Esophagus squamous epithelium (tissue), 5 donors: ENCODE data around the gene TM2D3. TPM values are rescaled to one million over a fixed set of nuclear protein-coding genes. Genes with fewer than 3 reads are reported as not detected.
A peak's percentile ranks its signal among the peaks of the same experiment; 100 is the strongest.

ENCODE experiments used
- DNase-seq: peaks from one replicate; lab custom pipeline; 2025; lab: John Stamatoyannopoulos, UW
- H3K27ac ChIP-seq, 4 donors: fragments of 200-600 bp; sonication (generic); one replicate each; pipeline ENCODE4 v1.5.1; 2016 to 2019; ENCODE audit warnings: mild to moderate bottlenecking in 1 of 4
- H3K27me3 ChIP-seq, 4 donors: fragments of 200-600 bp; sonication (generic); 1 replicate in 3 of 4; 2 replicates in 1 of 4; pipeline versions ENCODE4 v1.5.1 to v1.6.0; 2017 to 2021; ENCODE audit warnings: antibody characterized with exemption in 1 of 4
- H3K36me3 ChIP-seq, 3 donors: fragments of 200-600 bp; sonication (generic); one replicate each; pipeline ENCODE4 v1.5.1; 2016 to 2019
- H3K4me1 ChIP-seq, 3 donors: fragments of 200-600 bp; sonication (generic); one replicate each; pipeline ENCODE4 v1.5.1; 2017 to 2019
- H3K4me3 ChIP-seq, 4 donors: fragments of 200-600 bp; sonication (generic); 1 replicate in 3 of 4; 2 replicates in 1 of 4; pipeline ENCODE4 v1.5.1; 2016 to 2019; ENCODE audit warnings: mild to moderate bottlenecking in 2 of 4, moderate library complexity in 1 of 4
- H3K9me3 ChIP-seq, 3 donors: fragments of 200-600 bp; sonication (generic); one replicate each; pipeline ENCODE4 v1.5.1; 2016 to 2019
- CTCF ChIP-seq, 6 experiments: fragments of 450-650 bp in 4 of 6; fragments of 200-600 bp in 2 of 6; sonication (generic) in 2 of 6; IDR thresholded peaks; one replicate each; pipeline ENCODE4 v1.5.1; 2016 to 2019; ENCODE audit warnings: antibody characterized with exemption in 6 of 6, mild to moderate bottlenecking in 4 of 6, moderate library complexity in 4 of 6
- POLR2A ChIP-seq, 4 donors: fragments of 450-650 bp; IDR thresholded peaks; one replicate each; pipeline ENCODE4 v1.6.1; 2017; ENCODE audit warnings: antibody characterized with exemption in 4 of 4, mild to moderate bottlenecking in 4 of 4, moderate library complexity in 3 of 4
- WGBS, 2 donors: methylation state at CpG; one replicate each; pipeline ENCODE4 v1.1.5; 2018; 5-methylcytosine and 5-hydroxymethylcytosine counted together
- intact Hi-C: fragments of 100-400 bp; cut with DNase I; formaldehyde crosslinking; loops from one replicate; pipeline ENCODE4 v1.15.0; 2022
- total RNA-seq, 4 donors: library from RNA; depleted of rRNA; stranded (reverse); fragments of >200 nt; gene quantifications; one replicate each; pipeline ENCODE4 v1.1.0, GENCODE V29; 2016
- donor health status: DM: yes; HTN: yes; CAD: no.

TM2D3 gene
- total RNA-seq, 4 donors from 2014 or later = 11.0 to 32.2 (median 19.9) TPM

GRCh38 chr15:101692801-101693598, 40.8 kb upstream of the TM2D3 start:
- intact Hi-C loops = no loop called here
- peak overlapping the region in 3 of 4 donors; percentile 2 to 62 (median 19) for H3K27ac ChIP-seq
- peaks cover 0 to 11% (median 4%) of the 10 kb centered on the region in 3 donors for H3K4me1 ChIP-seq
- H3K36me3 ChIP-seq = peaks cover 0 to 76% (median 13%) of the 10 kb centered on the region in 3 donors
- 53 to 61% methylated on average over 4 of the region's 4 CpGs for WGBS, 2 donors
- TF ChIP-seq POLR2A (IDR thresholded peaks at IDR 0.05) (no peak), CTCF (IDR thresholded peaks at IDR 0.05) (no peak)
- no peak for DNase-seq
- H3K27me3 ChIP-seq = no peaks in the 10 kb centered on the region
- no peak overlapping the region for H3K4me3 ChIP-seq
- no peaks in the 10 kb centered on the region for H3K9me3 ChIP-seq

GRCh38 chr15:101689901-101690300, 37.7 kb upstream of the TM2D3 start:
- Histone ChIP-seq H3K27ac (no peak overlapping the region), H3K4me1 (peaks cover 0 to 11% (median 4%) of the 10 kb centered on the region in 3 donors), H3K9me3 (no peaks in the 10 kb centered on the region), H3K36me3 (peaks cover 0 to 77% (median 2%) of the 10 kb centered on the region in 3 donors), H3K27me3 (no peaks in the 10 kb centered on the region), H3K4me3 (no peak overlapping the region)
- intact Hi-C loops = no loop called here
- DNase-seq = no peak
- TF ChIP-seq CTCF (IDR thresholded peaks at IDR 0.05) = no peak
- TF ChIP-seq POLR2A (IDR thresholded peaks at IDR 0.05) = no peak
- WGBS, 2 donors = 85 to 90% methylated on average over 6 of the region's 6 CpGs

GRCh38 chr15:101686718-101687117, 34.5 kb upstream of the TM2D3 start:
- Histone ChIP-seq H3K36me3 (peaks cover 0 to 78% (median 9%) of the 10 kb centered on the region in 3 donors), H3K4me1 (no peaks in the 10 kb centered on the region), H3K9me3 (no peaks in the 10 kb centered on the region), H3K4me3 (no peak overlapping the region), H3K27ac (no peak overlapping the region), H3K27me3 (no peaks in the 10 kb centered on the region)
- TF ChIP-seq CTCF (IDR thresholded peaks at IDR 0.05) (no peak), POLR2A (IDR thresholded peaks at IDR 0.05) (no peak)
- DNase-seq = no peak
- intact Hi-C loops = no loop called here
- WGBS, 2 donors = 91 to 100% methylated on average over 2 of the region's 2 CpGs

GRCh38 chr15:101684877-101685276, 32.7 kb upstream of the TM2D3 start:
- 92 to 93% methylated on average over 3 of the region's 3 CpGs for WGBS, 2 donors
- Histone ChIP-seq H3K36me3 (peaks cover 0 to 83% (median 12%) of the 10 kb centered on the region in 3 donors), H3K27ac (no peak overlapping the region), H3K9me3 (no peaks in the 10 kb centered on the region), H3K4me3 (no peak overlapping the region), H3K4me1 (no peaks in the 10 kb centered on the region), H3K27me3 (no peaks in the 10 kb centered on the region)
- DNase-seq = no peak
- TF ChIP-seq POLR2A (IDR thresholded peaks at IDR 0.05) (no peak), CTCF (IDR thresholded peaks at IDR 0.05) (no peak)
- intact Hi-C loops = no loop called here

GRCh38 chr15:101684384-101684783, 32.2 kb upstream of the TM2D3 start:
- Histone ChIP-seq H3K4me3 (no peak overlapping the region), H3K9me3 (no peaks in the 10 kb centered on the region), H3K27me3 (no peaks in the 10 kb centered on the region), H3K36me3 (peaks cover 0 to 83% (median 12%) of the 10 kb centered on the region in 3 donors), H3K4me1 (no peaks in the 10 kb centered on the region), H3K27ac (no peak overlapping the region)
- TF ChIP-seq CTCF (IDR thresholded peaks at IDR 0.05) (no peak), POLR2A (IDR thresholded peaks at IDR 0.05) (no peak)
- no peak for DNase-seq
- intact Hi-C loops = no loop called here
- WGBS, 2 donors = 13 to 14% methylated on average over 1 of the region's 1 CpG
